ENCODE results near the gene THSD4.

THSD4 gene

DNA sequence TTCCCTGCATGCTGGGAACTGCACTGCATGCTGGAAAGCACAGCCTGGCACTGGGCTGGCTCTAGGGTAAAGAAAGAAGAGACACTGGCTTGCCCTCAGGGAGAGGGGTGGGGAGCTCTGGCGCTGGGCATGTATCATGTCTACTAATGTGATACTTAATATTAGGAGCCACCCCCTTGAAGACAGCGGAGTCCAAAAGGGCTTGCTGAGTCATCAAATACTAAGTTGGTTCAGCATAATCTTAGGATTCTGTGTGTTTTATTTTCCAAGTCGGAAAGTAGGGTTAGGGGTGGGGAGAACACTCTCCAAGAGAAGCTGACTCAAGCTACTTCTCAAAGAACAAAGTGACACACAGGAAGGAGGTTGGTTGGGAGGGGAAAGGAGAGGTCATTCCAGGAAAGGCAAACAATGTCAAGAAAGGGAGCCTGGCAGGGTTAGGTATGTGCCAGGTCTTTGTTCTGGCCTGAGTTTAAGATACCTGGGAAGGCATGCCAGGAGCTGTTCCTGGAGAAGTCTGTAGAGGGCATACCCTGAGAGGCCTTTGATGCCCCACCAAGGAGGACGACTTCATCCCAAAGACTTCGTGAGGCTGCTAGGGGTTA lies 457.3 kb downstream of the THSD4 start:
- Histone ChIP-seq H3K27me3 (ENCODE audit: control insufficient read depth in 1 of 2, insufficient read depth in 1 of 2, low read length in 2 of 2) (no peaks in the 10 kb centered on the region), H2BK15ac (ENCODE audit: low read depth, poor library complexity, severe bottlenecking) (no peak overlapping the region), H4K91ac (ENCODE audit: low read length) (no peak overlapping the region), H3K23ac (ENCODE audit: low read length in 2 of 2) (no peak overlapping the region), H2AFZ (ENCODE audit: low read depth, low read length) (no peak overlapping the region), H3K36me3 (ENCODE audit: control insufficient read depth in 1 of 2, insufficient read depth in 2 of 2, low read depth in 1 of 2, low read length in 2 of 2) (no peaks in the 10 kb centered on the region), H2BK120ac (ENCODE audit: low read depth, low read length) (no peak overlapping the region), H3K18ac (ENCODE audit: low read depth in 1 of 2, low read length in 2 of 2) (no peak overlapping the region), H3K4me2 (ENCODE audit: low read length, poor library complexity, severe bottlenecking) (no peak overlapping the region), H3K4me1 (ENCODE audit: control insufficient read depth, insufficient read depth, low read depth, low read length) (peaks cover 2% of the 10 kb centered on the region), H2BK5ac (ENCODE audit: low read depth, low read length, poor library complexity, severe bottlenecking) (no peak overlapping the region), H2BK12ac (ENCODE audit: low read length in 2 of 2) (no peak overlapping the region), H2AK5ac (ENCODE audit: low read length, severe bottlenecking) (no peak overlapping the region), H3K27ac (ENCODE audit: low read length, poor library complexity, severe bottlenecking) (no peak overlapping the region), H3K9ac (ENCODE audit: low read length) (no peak overlapping the region), H3K79me1 (replicated peaks; ENCODE audit: low read length, poor library complexity, severe bottlenecking) (peaks cover 3% of the 10 kb centered on the region), H3K9me3 (ENCODE audit: control insufficient read depth, low read length) (no peaks in the 10 kb centered on the region), H4K8ac (ENCODE audit: low read length) (no peak overlapping the region), H3K4ac (ENCODE audit: low read depth in 1 of 2, low read length in 2 of 2) (no peak overlapping the region), H3K14ac (ENCODE audit: low read length in 2 of 2) (no peak overlapping the region), H3K4me3 (ENCODE audit: insufficient read depth in 1 of 2, low read depth in 1 of 2, low read length in 2 of 2) (no peak overlapping the region)
- 70% methylated on average over 5 of the region's 5 CpGs for WGBS
- DNase-seq = no peak

GRCh38 chr15:71573599-71573998 lies 458.3 kb downstream of the THSD4 start:
- Histone ChIP-seq H3K4me3 (ENCODE audit: insufficient read depth in 1 of 2, low read depth in 1 of 2, low read length in 2 of 2) (no peak overlapping the region), H3K23ac (ENCODE audit: low read length in 2 of 2) (no peak overlapping the region), H3K4me1 (ENCODE audit: control insufficient read depth, insufficient read depth, low read depth, low read length) (peaks cover 2% of the 10 kb centered on the region), H3K79me1 (replicated peaks; ENCODE audit: low read length, poor library complexity, severe bottlenecking) (peaks cover 3% of the 10 kb centered on the region), H3K27me3 (ENCODE audit: control insufficient read depth in 1 of 2, insufficient read depth in 1 of 2, low read length in 2 of 2) (no peaks in the 10 kb centered on the region), H3K14ac (ENCODE audit: low read length in 2 of 2) (no peak overlapping the region), H4K91ac (ENCODE audit: low read length) (no peak overlapping the region), H2BK15ac (ENCODE audit: low read depth, poor library complexity, severe bottlenecking) (no peak overlapping the region), H3K36me3 (ENCODE audit: control insufficient read depth in 1 of 2, insufficient read depth in 2 of 2, low read depth in 1 of 2, low read length in 2 of 2) (no peaks in the 10 kb centered on the region), H3K4ac (ENCODE audit: low read depth in 1 of 2, low read length in 2 of 2) (no peak overlapping the region), H3K27ac (ENCODE audit: low read length, poor library complexity, severe bottlenecking) (no peak overlapping the region), H2BK120ac (ENCODE audit: low read depth, low read length) (no peak overlapping the region), H2BK12ac (ENCODE audit: low read length in 2 of 2) (no peak overlapping the region), H3K9me3 (ENCODE audit: control insufficient read depth, low read length) (no peaks in the 10 kb centered on the region), H3K18ac (ENCODE audit: low read depth in 1 of 2, low read length in 2 of 2) (no peak overlapping the region), H2AK5ac (ENCODE audit: low read length, severe bottlenecking) (no peak overlapping the region), H2AFZ (ENCODE audit: low read depth, low read length) (no peak overlapping the region), H3K9ac (ENCODE audit: low read length) (no peak overlapping the region), H4K8ac (ENCODE audit: low read length) (no peak overlapping the region), H3K4me2 (ENCODE audit: low read length, poor library complexity, severe bottlenecking) (no peak overlapping the region), H2BK5ac (ENCODE audit: low read depth, low read length, poor library complexity, severe bottlenecking) (no peak overlapping the region)
- no peak for DNase-seq
- 93% methylated on average over 2 of the region's 2 CpGs for WGBS

DNA sequence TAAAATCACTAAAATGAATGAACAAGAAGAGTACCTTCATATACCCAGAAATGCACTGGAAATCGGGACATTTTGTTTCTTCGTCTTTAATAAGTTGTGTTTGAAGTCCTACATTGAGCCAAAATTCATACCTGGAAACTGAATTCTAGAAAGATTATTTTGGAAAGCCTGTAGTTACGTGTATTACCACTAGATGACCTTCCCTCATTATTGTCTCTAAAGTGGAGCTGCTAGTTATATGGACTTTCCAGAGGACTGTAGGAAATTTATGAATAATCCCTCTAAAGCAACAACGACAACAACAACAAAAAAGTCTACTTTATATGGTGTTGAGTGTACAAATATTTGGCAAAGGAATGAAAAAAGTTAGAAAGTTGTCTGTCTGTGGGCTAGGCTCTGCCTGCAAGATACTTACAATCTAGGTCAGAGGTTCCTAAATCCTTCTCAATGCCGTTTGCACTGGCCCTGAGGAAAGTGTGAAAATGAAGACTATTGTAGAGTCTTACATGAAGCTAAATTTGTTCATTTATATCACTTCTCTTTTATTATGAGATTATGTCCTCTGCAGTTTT lies 460.3 kb downstream of the THSD4 start:
- no peak overlapping the region for H3K23ac ChIP-seq (ENCODE audit: low read length in 2 of 2)
- peaks cover 4% of the 10 kb centered on the region for H3K79me1 ChIP-seq (replicated peaks; ENCODE audit: low read length, poor library complexity, severe bottlenecking)
- H3K18ac ChIP-seq (ENCODE audit: low read depth in 1 of 2, low read length in 2 of 2) = no peak overlapping the region
- no peak overlapping the region for H2AK5ac ChIP-seq (ENCODE audit: low read length, severe bottlenecking)
- H3K4ac ChIP-seq (ENCODE audit: low read depth in 1 of 2, low read length in 2 of 2) = no peak overlapping the region
- H2BK5ac ChIP-seq (ENCODE audit: low read depth, low read length, poor library complexity, severe bottlenecking) = no peak overlapping the region
- H4K8ac ChIP-seq (ENCODE audit: low read length) = no peak overlapping the region
- H3K4me3 ChIP-seq (ENCODE audit: insufficient read depth in 1 of 2, low read depth in 1 of 2, low read length in 2 of 2) = no peak overlapping the region
- no peak overlapping the region for H3K14ac ChIP-seq (ENCODE audit: low read length in 2 of 2)
- H3K27ac ChIP-seq (ENCODE audit: low read length, poor library complexity, severe bottlenecking) = no peak overlapping the region
- no peak overlapping the region for H4K91ac ChIP-seq (ENCODE audit: low read length)
- H3K4me1 ChIP-seq (ENCODE audit: control insufficient read depth, insufficient read depth, low read depth, low read length) = peaks cover 2% of the 10 kb centered on the region
- H2BK15ac ChIP-seq (ENCODE audit: low read depth, poor library complexity, severe bottlenecking) = no peak overlapping the region
- no peak overlapping the region for H2BK120ac ChIP-seq (ENCODE audit: low read depth, low read length)
- no CpG with 5 or more reads among the region's 5 CpGs for WGBS
- DNase-seq = no peak
- H2AFZ ChIP-seq (ENCODE audit: low read depth, low read length) = no peak overlapping the region
- no peak overlapping the region for H3K4me2 ChIP-seq (ENCODE audit: low read length, poor library complexity, severe bottlenecking)
- no peak overlapping the region for H3K9ac ChIP-seq (ENCODE audit: low read length)
- no peaks in the 10 kb centered on the region for H3K27me3 ChIP-seq (ENCODE audit: control insufficient read depth in 1 of 2, insufficient read depth in 1 of 2, low read length in 2 of 2)
- no peaks in the 10 kb centered on the region for H3K36me3 ChIP-seq (ENCODE audit: control insufficient read depth in 1 of 2, insufficient read depth in 2 of 2, low read depth in 1 of 2, low read length in 2 of 2)
- H2BK12ac ChIP-seq (ENCODE audit: low read length in 2 of 2) = no peak overlapping the region
- H3K9me3 ChIP-seq (ENCODE audit: control insufficient read depth, low read length) = no peaks in the 10 kb centered on the region

DNA sequence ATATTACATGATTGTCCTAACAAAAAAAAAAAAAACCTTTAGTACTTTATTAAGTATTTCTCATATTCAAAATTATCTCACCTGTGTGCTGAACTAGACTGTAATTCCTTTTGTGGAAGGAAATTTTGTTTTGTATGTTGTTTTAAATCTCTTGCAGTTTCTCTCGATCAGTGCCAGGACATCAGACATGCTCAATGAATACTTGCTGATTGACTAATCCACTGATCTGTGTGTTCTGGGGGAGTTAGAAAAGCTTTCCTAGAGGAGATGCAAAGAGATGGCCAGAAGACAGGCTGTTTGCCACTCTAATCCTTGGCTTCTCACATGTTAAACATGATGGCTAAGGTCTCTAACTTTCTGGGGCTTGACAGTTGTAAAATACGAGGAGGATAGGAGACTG lies 461.8 kb downstream of the THSD4 start:
- 64% methylated on average over 2 of the region's 2 CpGs for WGBS
- Histone ChIP-seq H4K8ac (ENCODE audit: low read length) (no peak overlapping the region), H3K36me3 (ENCODE audit: control insufficient read depth in 1 of 2, insufficient read depth in 2 of 2, low read depth in 1 of 2, low read length in 2 of 2) (no peaks in the 10 kb centered on the region), H3K27me3 (ENCODE audit: control insufficient read depth in 1 of 2, insufficient read depth in 1 of 2, low read length in 2 of 2) (no peaks in the 10 kb centered on the region), H2AK5ac (ENCODE audit: low read length, severe bottlenecking) (no peak overlapping the region), H3K4me2 (ENCODE audit: low read length, poor library complexity, severe bottlenecking) (no peak overlapping the region), H2BK12ac (ENCODE audit: low read length in 2 of 2) (no peak overlapping the region), H2BK5ac (ENCODE audit: low read depth, low read length, poor library complexity, severe bottlenecking) (no peak overlapping the region), H2BK120ac (ENCODE audit: low read depth, low read length) (no peak overlapping the region), H3K4me1 (ENCODE audit: control insufficient read depth, insufficient read depth, low read depth, low read length) (peaks cover 2% of the 10 kb centered on the region), H4K91ac (ENCODE audit: low read length) (no peak overlapping the region), H3K23ac (ENCODE audit: low read length in 2 of 2) (no peak overlapping the region), H3K79me1 (replicated peaks; ENCODE audit: low read length, poor library complexity, severe bottlenecking) (peaks cover 2% of the 10 kb centered on the region), H3K4me3 (ENCODE audit: insufficient read depth in 1 of 2, low read depth in 1 of 2, low read length in 2 of 2) (no peak overlapping the region), H3K14ac (ENCODE audit: low read length in 2 of 2) (no peak overlapping the region), H3K9ac (ENCODE audit: low read length) (no peak overlapping the region), H3K27ac (ENCODE audit: low read length, poor library complexity, severe bottlenecking) (no peak overlapping the region), H3K18ac (ENCODE audit: low read depth in 1 of 2, low read length in 2 of 2) (no peak overlapping the region), H3K4ac (ENCODE audit: low read depth in 1 of 2, low read length in 2 of 2) (no peak overlapping the region), H2AFZ (ENCODE audit: low read depth, low read length) (no peak overlapping the region), H2BK15ac (ENCODE audit: low read depth, poor library complexity, severe bottlenecking) (no peak overlapping the region), H3K9me3 (ENCODE audit: control insufficient read depth, low read length) (no peaks in the 10 kb centered on the region)
- DNase-seq = no peak
